Measurements from ENCODE around the gene PLD4.

GRCh38 chr14:104877806-104878550 is 46.7 kb upstream of the PLD4 start:
- TF ChIP-seq CTCF (IDR thresholded peaks at IDR 0.05; ENCODE audit: insufficient read depth, low read length, poor library complexity, severe bottlenecking) (no peak), EZH2phosphoT487 (conservative IDR thresholded peaks at IDR 0.05; ENCODE audit: low read length) (no peak)
